ENCODE data around the gene TUFT1. TPM values are rescaled to one million over a fixed set of nuclear protein-coding genes. Genes with fewer than 3 reads are reported as not detected.
A peak's percentile ranks its signal among the peaks of the same experiment; 100 is the strongest.

The TUFT1 gene
- total and polyA plus RNA-seq, 9 of the 15 experiments (the other 6 are each of a cell fraction or from before 2014, with no cell fraction given) = 0.54 to 2.0 (median 1.7) TPM

DNA sequence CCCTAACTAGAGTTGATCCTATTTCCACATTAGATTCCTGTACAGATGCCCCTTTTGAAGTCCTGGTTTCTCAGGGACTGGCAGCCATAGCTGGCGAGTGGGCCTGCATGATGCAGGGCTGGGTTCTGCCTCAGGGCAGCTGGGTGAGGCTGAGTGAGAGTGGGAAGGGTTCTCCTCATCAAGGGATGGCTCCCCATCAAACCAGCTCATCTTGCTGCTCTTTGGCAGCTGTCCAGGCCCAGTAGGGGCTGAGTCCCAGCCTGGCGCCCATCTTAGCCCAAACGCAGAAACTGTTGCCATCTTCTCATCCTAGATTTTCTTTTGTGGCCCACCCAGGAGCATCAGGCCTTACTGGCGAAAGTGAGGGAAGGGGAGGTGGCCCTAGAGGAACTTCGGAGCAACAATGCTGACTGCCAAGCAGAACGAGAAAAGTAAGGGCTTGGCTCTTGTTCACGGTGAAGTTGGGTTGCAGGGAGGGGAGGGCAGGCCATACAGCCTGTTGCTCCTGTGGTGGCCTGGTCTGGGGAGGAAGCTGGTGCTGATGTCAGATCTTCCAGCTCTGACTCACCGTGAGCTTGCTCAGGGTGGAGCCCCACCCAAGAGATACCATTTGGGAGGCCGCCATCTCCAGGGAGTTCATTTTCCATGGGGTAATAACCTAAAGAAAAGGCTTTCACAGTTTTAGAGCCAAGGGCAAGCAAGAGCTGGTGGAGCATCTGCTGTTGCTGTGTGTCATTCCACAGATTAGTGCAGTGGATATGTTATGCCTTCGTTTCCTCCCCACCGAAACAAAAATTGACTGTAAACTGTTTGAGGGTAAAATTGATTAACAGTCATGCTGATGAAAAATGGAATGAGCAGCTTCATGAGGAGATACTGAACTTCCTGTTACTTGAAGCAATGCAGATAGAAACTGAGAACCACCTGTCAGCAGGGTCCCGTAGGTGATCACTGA lies 34.7 kb downstream of the TUFT1 start (continued):
- TF ChIP-seq, protein P1, sequence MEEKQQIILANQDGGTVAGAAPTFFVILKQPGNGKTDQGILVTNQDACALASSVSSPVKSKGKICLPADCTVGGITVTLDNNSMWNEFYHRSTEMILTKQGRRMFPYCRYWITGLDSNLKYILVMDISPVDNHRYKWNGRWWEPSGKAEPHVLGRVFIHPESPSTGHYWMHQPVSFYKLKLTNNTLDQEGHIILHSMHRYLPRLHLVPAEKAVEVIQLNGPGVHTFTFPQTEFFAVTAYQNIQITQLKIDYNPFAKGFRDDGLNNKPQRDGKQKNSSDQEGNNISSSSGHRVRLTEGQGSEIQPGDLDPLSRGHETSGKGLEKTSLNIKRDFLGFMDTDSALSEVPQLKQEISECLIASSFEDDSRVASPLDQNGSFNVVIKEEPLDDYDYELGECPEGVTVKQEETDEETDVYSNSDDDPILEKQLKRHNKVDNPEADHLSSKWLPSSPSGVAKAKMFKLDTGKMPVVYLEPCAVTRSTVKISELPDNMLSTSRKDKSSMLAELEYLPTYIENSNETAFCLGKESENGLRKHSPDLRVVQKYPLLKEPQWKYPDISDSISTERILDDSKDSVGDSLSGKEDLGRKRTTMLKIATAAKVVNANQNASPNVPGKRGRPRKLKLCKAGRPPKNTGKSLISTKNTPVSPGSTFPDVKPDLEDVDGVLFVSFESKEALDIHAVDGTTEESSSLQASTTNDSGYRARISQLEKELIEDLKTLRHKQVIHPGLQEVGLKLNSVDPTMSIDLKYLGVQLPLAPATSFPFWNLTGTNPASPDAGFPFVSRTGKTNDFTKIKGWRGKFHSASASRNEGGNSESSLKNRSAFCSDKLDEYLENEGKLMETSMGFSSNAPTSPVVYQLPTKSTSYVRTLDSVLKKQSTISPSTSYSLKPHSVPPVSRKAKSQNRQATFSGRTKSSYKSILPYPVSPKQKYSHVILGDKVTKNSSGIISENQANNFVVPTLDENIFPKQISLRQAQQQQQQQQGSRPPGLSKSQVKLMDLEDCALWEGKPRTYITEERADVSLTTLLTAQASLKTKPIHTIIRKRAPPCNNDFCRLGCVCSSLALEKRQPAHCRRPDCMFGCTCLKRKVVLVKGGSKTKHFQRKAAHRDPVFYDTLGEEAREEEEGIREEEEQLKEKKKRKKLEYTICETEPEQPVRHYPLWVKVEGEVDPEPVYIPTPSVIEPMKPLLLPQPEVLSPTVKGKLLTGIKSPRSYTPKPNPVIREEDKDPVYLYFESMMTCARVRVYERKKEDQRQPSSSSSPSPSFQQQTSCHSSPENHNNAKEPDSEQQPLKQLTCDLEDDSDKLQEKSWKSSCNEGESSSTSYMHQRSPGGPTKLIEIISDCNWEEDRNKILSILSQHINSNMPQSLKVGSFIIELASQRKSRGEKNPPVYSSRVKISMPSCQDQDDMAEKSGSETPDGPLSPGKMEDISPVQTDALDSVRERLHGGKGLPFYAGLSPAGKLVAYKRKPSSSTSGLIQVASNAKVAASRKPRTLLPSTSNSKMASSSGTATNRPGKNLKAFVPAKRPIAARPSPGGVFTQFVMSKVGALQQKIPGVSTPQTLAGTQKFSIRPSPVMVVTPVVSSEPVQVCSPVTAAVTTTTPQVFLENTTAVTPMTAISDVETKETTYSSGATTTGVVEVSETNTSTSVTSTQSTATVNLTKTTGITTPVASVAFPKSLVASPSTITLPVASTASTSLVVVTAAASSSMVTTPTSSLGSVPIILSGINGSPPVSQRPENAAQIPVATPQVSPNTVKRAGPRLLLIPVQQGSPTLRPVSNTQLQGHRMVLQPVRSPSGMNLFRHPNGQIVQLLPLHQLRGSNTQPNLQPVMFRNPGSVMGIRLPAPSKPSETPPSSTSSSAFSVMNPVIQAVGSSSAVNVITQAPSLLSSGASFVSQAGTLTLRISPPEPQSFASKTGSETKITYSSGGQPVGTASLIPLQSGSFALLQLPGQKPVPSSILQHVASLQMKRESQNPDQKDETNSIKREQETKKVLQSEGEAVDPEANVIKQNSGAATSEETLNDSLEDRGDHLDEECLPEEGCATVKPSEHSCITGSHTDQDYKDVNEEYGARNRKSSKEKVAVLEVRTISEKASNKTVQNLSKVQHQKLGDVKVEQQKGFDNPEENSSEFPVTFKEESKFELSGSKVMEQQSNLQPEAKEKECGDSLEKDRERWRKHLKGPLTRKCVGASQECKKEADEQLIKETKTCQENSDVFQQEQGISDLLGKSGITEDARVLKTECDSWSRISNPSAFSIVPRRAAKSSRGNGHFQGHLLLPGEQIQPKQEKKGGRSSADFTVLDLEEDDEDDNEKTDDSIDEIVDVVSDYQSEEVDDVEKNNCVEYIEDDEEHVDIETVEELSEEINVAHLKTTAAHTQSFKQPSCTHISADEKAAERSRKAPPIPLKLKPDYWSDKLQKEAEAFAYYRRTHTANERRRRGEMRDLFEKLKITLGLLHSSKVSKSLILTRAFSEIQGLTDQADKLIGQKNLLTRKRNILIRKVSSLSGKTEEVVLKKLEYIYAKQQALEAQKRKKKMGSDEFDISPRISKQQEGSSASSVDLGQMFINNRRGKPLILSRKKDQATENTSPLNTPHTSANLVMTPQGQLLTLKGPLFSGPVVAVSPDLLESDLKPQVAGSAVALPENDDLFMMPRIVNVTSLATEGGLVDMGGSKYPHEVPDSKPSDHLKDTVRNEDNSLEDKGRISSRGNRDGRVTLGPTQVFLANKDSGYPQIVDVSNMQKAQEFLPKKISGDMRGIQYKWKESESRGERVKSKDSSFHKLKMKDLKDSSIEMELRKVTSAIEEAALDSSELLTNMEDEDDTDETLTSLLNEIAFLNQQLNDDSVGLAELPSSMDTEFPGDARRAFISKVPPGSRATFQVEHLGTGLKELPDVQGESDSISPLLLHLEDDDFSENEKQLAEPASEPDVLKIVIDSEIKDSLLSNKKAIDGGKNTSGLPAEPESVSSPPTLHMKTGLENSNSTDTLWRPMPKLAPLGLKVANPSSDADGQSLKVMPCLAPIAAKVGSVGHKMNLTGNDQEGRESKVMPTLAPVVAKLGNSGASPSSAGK (IDR thresholded peaks at IDR 0.05) = peak; percentile 49; the same call in 1 of the 2 replicates
- no peak; the same call in 1 of the 2 replicates for TF ChIP-seq ETV1 (tag; conservative IDR thresholded peaks at IDR 0.05; ENCODE audit: low read depth)
- TF ChIP-seq CREB1 (IDR thresholded peaks at IDR 0.05) = peak; percentile 25; the same call in 1 of the 2 replicates
- TF ChIP-seq CREB1 (CRISPR knock-in tag; IDR thresholded peaks at IDR 0.05) = no peak
- TF ChIP-seq MAFK (IDR thresholded peaks at IDR 0.05; ENCODE audit: low read length) = no peak
- TF ChIP-seq ZNF165 (CRISPR knock-in tag; IDR thresholded peaks at IDR 0.05; ENCODE audit: borderline replicate concordance) = no peak
- TF ChIP-seq SRSF3 (IDR thresholded peaks at IDR 0.05; ENCODE audit: insufficient read depth, low read length) = no peak
- TF ChIP-seq NFIC (IDR thresholded peaks at IDR 0.05) = peak; percentile 60
- TF ChIP-seq CBFA2T2 (conservative IDR thresholded peaks at IDR 0.05) = no peak
- no peak for TF ChIP-seq ZNF668 (CRISPR knock-in tag; IDR thresholded peaks at IDR 0.05)
- no peak for TF ChIP-seq TAF9B (IDR thresholded peaks at IDR 0.05; ENCODE audit: partially characterized antibody)
- TF ChIP-seq NFE2 (IDR thresholded peaks at IDR 0.05; ENCODE audit: low read depth) = peak; percentile 46; the same call in 1 of the 2 replicates
- TF ChIP-seq JUN (IDR thresholded peaks at IDR 0.05; ENCODE audit: borderline replicate concordance, low read depth, low read length) = peak; percentile 90
- no peak for TF ChIP-seq JUN (CRISPR knock-in tag; IDR thresholded peaks at IDR 0.05; ENCODE audit: borderline replicate concordance)
- TF ChIP-seq NR2C1 (IDR thresholded peaks at IDR 0.05) = no peak
- TF ChIP-seq NR2C1 (tag; IDR thresholded peaks at IDR 0.05) = peak; percentile 52

Data from K562 (cell line).